BE2C (cell line): ENCODE measurements around the gene PMEL.

Source experiments
- DNase-seq: peaks from one replicate; pipeline ENCODE4 v3.0.0-alpha.2; 2020
- H3K27me3 ChIP-seq: fragments of 250-450 bp; sonication (Bioruptor Pico); 2 replicates; pipeline ENCODE4 v1.5.1; 2020; ENCODE audit warnings: mild to moderate bottlenecking
- H3K36me3 ChIP-seq: fragments of 250-450 bp; sonication (Bioruptor Pico); 2 replicates; pipeline ENCODE4 v1.5.1; 2020; ENCODE audit warnings: mild to moderate bottlenecking
- H3K4me1 ChIP-seq: fragments of 250-450 bp; sonication (Bioruptor Pico); 2 replicates; pipeline ENCODE4 v1.5.1; 2020
- H3K4me3 ChIP-seq: 2 replicates; pipeline ENCODE4 v1.5.1; 2011; ENCODE audit warnings: low read depth, low read length
- H3K9me3 ChIP-seq: fragments of 250-450 bp; sonication (Bioruptor Pico); 2 replicates; pipeline ENCODE4 v1.5.1; 2020
- TF ChIP-seq, protein P1 (sequence below): IDR thresholded peaks from 2 replicates; pipeline ENCODE4 v1.5.1; 2012; ENCODE audit warnings: mild to moderate bottlenecking, low read depth, low read length

Gene PMEL

GRCh38 chr12:55969356-55969755 is 3.5 kb upstream of the PMEL start:
- no peaks in the 10 kb centered on the region for H3K27me3 ChIP-seq
- H3K36me3 ChIP-seq, result no peaks in the 10 kb centered on the region
- no peaks in the 10 kb centered on the region for H3K9me3 ChIP-seq
- TF ChIP-seq, protein P1, sequence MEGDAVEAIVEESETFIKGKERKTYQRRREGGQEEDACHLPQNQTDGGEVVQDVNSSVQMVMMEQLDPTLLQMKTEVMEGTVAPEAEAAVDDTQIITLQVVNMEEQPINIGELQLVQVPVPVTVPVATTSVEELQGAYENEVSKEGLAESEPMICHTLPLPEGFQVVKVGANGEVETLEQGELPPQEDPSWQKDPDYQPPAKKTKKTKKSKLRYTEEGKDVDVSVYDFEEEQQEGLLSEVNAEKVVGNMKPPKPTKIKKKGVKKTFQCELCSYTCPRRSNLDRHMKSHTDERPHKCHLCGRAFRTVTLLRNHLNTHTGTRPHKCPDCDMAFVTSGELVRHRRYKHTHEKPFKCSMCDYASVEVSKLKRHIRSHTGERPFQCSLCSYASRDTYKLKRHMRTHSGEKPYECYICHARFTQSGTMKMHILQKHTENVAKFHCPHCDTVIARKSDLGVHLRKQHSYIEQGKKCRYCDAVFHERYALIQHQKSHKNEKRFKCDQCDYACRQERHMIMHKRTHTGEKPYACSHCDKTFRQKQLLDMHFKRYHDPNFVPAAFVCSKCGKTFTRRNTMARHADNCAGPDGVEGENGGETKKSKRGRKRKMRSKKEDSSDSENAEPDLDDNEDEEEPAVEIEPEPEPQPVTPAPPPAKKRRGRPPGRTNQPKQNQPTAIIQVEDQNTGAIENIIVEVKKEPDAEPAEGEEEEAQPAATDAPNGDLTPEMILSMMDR, result no peak
- H3K4me1 ChIP-seq, result 0 out of 2 replicates have a peak, but pooled peaks cover 3% of the 10 kb centered on the region
- DNase-seq, result no peak
- H3K4me3 ChIP-seq, result no peak overlapping the region

DNA sequence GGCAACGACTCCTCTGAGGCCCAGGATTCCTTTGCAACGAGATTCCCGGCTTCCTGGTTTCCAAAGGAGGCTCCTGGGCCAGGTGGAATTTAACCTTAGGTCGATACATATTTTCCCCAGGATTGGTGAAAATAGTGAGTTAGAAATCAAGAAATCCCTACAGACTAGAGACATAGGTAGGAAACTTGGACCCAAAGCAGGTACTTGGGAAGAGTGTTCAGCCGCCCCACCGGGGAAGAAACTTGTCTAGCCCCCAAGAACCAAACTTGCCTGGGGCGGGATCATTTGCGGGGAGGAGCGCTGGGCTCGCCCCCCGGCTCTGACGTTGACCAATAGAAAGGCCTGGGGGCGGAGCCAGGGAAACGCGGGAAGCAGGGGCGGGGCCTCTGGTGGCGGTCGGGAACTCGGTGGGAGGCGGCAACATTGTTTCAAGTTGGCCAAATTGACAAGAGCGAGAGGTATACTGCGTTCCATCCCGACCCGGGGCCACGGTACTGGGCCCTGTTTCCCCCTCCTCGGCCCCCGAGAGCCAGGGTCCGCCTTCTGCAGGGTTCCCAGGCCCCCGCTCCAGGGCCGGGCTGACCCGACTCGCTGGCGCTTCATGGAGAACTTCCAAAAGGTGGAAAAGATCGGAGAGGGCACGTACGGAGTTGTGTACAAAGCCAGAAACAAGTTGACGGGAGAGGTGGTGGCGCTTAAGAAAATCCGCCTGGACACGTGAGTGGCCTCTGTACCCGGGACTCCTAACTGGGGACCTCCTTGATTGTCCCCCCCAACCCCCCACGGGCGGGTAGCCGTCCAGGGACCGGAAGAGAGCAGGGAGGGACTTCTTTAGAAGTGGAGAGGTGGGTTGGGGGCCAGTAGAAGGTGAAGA is 803 bp upstream of the PMEL start, which contains the start of gene CDK2:
CDK2 (plus strand) TSS at position 423 of the 874 bp plus-strand sequence; CDS start at position 602, 179 bp downstream.
- 0 out of 2 replicates have a peak, but pooled peaks cover 3% of the 10 kb centered on the region for H3K4me1 ChIP-seq
- peak; percentile 94 for DNase-seq
- peak within 1 kb of the TSS; percentile 91 for H3K4me3 ChIP-seq
- TF ChIP-seq, protein P1, result no peak
- H3K9me3 ChIP-seq, result no peaks in the 10 kb centered on the region
- no peaks in the 10 kb centered on the region for H3K27me3 ChIP-seq
- H3K36me3 ChIP-seq, result no peaks in the 10 kb centered on the region

DNA sequence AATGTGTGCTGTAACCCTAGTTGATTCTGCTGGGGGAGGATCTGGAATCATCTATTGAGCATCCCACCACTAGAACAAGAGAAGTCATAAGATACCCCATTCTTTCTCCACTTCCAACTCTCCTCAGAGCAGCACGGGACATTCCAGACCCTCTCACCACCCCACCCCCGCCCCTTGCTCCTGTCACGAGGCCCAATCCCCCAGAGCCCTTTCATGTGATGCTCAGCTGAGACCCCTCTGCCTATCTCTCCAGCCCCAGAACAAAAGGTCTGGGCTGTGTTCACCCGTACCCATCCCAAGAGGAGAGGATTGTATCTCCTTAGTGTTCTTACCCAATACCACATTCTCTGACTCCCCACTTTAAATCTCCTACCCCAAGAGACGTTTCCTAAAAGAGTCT is 602 bp downstream of the PMEL start:
- TF ChIP-seq, protein P1, result no peak
- Histone ChIP-seq H3K4me1 (0 out of 2 replicates have a peak, but pooled peaks cover 3% of the 10 kb centered on the region), H3K27me3 (no peaks in the 10 kb centered on the region), H3K36me3 (no peaks in the 10 kb centered on the region), H3K9me3 (no peaks in the 10 kb centered on the region), H3K4me3 (no peak overlapping the region)
- no peak for DNase-seq

DNA sequence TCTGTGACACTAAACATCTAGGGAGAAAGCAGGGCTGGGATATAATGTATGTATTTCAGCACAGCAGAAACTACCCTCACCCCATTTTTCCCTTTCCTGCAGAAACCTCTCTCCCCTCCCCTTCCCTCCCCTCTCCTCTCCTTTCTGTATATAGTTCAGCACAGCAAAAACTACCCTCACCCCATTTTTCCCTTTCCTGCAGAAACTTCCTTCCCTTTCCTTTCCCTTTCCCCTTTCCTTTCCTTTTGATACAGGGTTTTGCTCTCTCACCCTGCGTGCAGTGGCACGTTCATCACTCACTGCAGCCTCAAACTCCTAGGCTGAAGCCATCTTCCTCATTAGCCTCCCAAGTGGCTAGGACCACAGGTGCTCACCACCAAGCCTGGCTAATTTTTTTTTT is 2.1 kb downstream of the PMEL start:
- TF ChIP-seq, protein P1, result no peak
- Histone ChIP-seq H3K4me1 (0 out of 2 replicates have a peak, but pooled peaks cover 3% of the 10 kb centered on the region), H3K4me3 (no peak overlapping the region), H3K36me3 (no peaks in the 10 kb centered on the region), H3K9me3 (no peaks in the 10 kb centered on the region), H3K27me3 (no peaks in the 10 kb centered on the region)
- DNase-seq, result no peak

DNA sequence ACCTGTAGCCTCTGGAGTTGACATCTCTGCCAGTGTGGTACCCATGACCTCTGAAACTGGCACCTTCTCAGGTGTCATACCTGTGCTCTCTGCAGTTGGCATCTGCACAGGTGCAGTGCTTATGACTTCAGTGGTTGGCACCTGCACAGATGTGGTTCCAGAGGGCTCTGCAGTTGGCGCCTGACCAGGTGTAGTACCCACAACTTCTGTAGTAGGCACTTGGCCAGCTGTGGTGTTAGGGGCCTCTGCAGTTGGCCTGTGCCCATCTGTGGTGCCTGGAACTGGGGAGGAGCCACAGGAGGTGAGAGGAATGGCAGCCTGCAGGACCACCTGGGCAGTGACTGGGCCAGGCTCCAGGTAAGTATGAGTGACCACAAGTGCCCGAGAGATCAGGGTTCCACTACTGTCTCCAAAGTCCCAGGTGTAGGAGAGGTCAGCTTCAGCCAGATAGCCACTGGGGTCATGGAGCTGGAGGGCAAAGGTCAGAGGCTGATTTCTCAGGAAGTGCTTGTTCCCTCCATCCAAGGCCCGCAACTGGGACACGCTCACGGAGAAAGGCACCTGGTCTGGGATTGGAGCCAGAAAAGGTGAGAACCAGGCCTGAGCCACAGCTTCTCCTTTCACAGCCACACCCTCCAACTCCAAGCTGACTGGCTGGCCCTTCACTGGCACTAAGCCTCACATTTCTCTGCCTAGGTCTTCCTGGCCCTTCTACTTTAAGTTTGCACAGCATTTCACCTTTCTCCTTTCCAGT is 8.6 kb downstream of the PMEL start:
- Histone ChIP-seq H3K9me3 (no peaks in the 10 kb centered on the region), H3K4me3 (no peak overlapping the region), H3K36me3 (no peaks in the 10 kb centered on the region), H3K27me3 (no peaks in the 10 kb centered on the region), H3K4me1 (no peaks in the 10 kb centered on the region)
- no peak for DNase-seq
- TF ChIP-seq, protein P1, result no peak
